Midbrain (tissue), 1 donor: Measurements from ENCODE around the gene ASF1B.
"Not testable (repeated sequence)": the region's sequence is repeated elsewhere in the genome, so short reads cannot be mapped to it uniquely, and the experiment has no call there.

Experiments
- DNase-seq: peaks from one replicate; lab custom pipeline; 2025; lab: John Stamatoyannopoulos, UW

The ASF1B gene

DNA sequence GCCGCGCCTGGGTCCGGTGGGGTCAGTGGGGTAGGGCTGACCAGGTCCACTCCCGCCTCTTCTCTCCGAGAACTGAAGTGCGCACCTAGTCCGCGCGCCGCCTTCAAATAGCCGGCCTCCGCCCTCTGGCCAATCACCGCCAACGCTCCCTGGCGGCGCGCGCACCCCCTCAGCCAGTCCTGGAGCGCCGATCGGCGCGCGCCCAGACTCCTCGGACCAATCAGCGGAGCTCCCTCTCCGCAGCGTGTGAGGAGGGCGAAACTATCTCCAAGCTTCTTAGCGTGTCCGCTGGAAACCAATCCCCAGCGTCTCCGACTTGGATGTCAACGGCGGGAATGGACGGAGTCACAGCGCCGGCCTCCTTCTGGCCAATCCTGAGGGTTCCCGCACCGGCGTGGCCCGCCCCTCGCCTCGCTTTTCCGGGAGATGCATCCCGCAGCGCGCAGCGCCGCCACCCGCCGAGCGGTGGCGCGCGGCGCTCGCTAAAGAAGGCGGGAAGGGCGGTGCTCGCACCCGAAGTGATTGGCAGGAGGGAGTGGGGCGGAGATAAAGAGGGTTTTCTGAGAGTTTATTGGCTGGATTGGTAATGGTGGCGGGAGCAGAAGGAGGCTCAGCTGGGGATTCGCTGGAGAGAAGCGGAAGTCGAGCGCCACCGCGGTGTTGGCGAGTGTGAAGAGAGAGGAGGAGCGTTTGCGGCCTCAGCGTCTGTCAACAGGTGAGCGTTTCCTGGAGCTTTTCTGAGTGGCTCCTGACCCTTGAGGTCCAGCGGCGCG is at the start of gene ASF1B:
Gene ASF1B, minus strand, starts transcription at position 81 of the 773 bp plus-strand sequence. CDS start 133 bp downstream, outside the sequence.
- DNase-seq: peak; percentile 99

GRCh38 chr19:14185691-14186090 is 49.3 kb upstream of the ASF1B start:
- DNase-seq: not testable (repeated sequence)

GRCh38 chr19:14185158-14185557 is 48.8 kb upstream of the ASF1B start:
- DNase-seq: no peak

DNA sequence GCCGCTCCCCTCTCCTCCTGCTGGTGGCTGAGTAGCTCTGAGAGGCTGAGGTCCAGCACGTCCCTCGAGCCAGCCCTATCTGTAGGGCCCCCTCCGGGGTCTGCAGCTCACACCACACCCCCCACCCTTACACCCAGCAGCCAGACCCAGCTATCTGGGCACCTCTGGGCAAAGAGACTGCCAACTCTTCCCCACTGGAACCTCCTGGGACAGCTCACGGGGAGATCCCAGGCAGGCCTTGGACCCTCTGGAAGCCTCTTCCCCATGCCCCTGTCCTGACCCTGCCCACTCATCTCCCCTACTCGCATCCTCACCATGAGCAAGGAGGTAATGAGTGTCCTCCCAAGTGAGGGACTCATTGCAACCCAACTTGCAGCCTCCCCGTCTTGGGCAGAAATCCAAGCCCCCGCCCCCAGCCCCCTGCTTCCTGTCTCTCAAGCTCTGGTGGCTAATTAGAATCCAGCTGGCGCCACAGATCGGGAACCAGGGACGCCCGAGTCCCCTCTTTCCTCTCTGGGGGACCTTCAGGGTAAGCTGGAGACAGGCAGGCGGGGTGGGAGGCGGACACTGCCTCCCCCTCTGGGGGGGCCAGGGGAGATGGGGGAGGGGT is 47.5 kb upstream of the ASF1B start:
- DNase-seq: no peak

DNA sequence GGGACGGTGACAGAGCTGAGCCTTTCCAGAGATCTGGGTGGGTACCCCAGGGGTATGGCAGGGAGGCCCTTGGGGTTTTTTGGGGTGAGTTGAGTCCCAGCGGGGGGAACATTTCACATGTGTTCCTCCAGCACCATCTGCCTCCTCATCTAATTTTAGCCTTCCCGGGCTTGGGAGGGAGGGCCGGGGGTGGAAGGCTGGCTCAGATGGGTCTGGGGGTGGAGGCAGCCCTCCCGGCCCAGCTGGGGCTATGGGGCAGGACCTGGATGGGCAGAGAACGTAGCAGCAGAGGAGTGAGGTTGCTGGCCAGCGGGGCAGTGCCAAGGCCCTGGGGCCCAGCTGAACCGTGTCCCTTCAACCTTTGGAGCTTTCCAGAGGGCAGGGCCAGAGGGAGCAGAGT is 46.1 kb upstream of the ASF1B start:
- no peak for DNase-seq

DNA sequence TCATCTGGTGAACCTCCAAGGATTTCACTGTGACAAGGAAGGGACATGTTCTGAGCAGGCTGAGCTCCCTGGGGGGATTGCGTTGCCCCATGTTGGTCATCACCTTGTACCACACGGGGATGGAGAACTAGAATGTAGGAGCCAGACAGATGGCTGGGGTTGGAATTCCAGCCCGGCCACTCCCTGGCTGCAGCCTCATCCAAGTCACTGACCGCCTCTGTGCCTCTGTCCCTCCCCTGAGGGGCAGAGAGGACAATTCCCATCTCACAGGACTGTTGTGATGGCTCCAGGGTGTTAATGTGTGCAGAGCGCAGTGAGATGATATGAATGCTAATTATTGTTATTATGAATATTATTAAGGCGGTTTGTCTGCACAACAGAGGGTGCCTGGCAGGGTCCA is 45.5 kb upstream of the ASF1B start:
- no peak for DNase-seq

GRCh38 chr19:14181199-14181598 is 44.8 kb upstream of the ASF1B start:
- DNase-seq: not testable (repeated sequence)

GRCh38 chr19:14177496-14178074 is 41.2 kb upstream of the ASF1B start:
- no peak for DNase-seq

DNA sequence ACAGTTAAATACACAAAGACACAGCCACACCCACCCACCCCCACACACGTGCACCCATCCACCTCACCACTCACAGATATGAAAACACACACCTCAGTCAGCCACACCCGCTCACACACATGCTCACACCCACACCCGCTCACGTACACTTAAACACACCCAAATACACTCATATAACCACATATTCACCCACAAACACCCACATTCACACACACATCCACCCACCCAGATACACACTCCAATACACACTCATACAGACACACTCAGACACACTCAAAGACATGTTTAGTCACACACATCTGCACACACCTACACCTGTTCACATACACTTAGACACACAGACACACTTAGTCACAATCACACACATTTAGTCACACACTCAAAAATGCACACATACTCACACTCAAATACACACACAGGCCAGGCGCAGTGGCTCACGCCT is 39.0 kb upstream of the ASF1B start:
- no peak for DNase-seq

GRCh38 chr19:14174883-14175282 is 38.5 kb upstream of the ASF1B start:
- DNase-seq: no peak

GRCh38 chr19:14168993-14169392 is 32.6 kb upstream of the ASF1B start:
- DNase-seq: no peak

GRCh38 chr19:14168259-14168972 is 32.0 kb upstream of the ASF1B start:
- no peak for DNase-seq

GRCh38 chr19:14167576-14168138 is 31.3 kb upstream of the ASF1B start:
- no peak for DNase-seq

DNA sequence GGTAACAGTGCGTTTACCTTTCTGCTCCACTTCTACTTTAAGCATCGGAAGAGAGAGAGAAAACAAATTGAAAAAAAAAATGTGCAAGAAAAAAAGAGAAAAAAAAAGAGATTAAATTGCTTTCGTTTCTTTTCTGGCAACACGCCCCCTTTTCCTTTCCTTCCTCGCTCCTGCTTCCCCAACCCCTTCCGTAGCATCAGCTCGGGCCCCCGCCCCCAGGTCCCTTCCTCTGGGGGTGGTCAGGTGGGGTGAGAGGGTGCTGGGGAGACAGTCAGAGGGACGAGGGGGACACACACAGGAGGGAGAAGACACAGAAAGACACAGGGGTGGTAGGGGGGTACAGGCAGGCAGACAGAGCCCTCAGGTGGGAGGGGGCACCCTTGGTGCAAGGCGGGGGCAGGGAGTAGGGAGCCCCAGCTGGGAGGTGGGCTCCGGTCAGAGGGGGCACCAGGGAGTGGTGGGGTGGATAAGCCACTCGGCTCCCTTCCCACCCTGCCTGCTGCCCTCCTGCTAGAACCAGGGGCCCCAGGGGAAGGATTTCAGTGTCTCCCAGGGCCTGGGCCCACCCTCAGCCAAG is 30.7 kb upstream of the ASF1B start:
- DNase-seq: no peak

DNA sequence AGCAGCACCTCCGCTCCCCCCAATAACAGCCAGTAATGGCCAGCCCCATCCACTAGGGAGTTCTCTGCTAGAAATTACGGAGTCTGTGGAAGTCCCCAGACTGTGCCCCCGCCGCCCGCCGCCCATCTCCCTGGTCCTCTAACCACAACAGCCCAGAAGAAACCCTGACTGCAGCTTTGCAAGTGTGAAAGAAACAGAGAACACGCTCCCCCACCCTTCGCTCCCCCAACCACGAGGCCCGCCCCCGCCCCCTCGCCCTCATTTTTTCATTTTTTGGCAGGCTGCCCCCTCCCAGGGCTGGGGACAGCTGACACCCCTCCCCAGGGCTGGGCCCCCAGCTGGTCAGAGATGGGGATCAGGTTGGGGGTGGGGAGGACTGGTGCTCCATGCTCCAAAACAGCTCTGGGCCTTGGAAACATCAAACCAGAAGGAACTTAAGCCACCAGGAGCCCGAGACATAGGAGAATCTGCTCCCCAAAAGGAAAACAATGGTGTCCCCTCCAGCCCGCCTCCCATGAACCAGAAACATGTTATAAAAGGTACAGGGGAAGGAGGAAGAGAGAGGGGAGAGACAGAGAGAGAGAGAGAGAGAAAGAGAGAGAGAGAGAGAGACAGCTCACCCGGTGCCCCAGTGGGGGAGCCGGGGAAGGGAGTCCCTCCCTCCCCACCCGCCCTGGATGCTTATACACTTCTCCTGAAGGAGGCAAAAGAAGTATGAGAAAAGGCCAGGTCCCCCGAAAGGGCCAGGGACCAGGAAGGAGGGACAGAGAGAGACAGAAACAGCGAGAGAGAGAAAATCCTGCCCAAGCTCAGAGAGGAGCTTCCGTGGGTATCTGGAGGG is 29.8 kb upstream of the ASF1B start:
- DNase-seq: no peak

GRCh38 chr19:14164724-14165493 is 28.5 kb upstream of the ASF1B start:
- DNase-seq: no peak

- no peak for DNase-seq
Measured at GRCh38 chr19:14164082-14164481, 27.7 kb upstream of the ASF1B start.

DNA sequence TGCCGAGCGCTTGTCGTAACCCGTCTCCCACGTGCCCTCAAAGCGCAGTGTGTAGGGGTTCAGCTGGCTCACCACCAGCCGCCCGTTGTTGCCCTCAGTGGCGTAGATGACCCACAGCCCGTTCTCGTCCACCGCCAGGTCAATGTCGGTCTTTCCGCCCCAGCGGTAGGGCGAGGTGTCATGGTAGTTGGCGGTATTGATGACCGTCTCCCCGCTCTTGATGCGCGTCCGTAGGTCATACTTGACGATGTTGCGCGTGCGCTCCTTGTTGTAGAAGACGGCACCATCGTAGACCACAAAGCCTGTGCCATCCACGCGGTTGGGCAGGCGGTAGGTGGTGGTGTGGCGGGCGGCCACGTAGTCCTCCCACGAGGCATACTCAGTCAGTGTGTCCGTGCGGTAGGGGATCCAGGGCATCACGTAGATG is 26.5 kb upstream of the ASF1B start:
- DNase-seq: no peak

DNA sequence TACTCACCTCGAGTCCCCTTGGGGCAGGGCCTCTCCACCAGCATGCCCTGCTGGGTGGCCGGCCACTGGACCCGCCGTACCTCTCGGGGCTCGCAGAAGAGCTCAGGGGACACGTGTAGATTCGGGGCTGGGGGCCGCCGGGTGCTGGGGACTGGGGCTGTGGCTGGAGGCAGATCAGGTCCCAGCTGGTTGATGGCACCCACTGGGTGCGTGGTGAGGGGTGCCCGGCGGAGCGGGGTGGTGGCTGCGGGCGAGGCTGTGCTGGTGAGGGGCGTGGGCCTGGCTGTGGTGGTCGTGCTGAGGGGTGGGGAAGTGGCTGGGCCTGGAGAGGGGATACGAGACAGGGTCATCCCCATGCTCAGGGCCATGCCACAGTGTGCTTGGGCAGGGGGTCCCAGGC is 24.9 kb upstream of the ASF1B start:
- no peak for DNase-seq
